SK-N-SH treated with all-trans-retinoic acid at 6 μM for 48 hours (cell line): ENCODE results near the gene TASP1.

Source experiments
- ATAC-seq: fragments of 200-7000 bp; cut with Tn5 transposase; 3 replicates; pipeline ENCODE4 v1.9.1; 2020; ENCODE audit warnings: mild to moderate bottlenecking, moderate library complexity
- ARNTL ChIP-seq: fragments of 450-650 bp; formaldehyde crosslinking; IDR thresholded peaks from 2 replicates; pipeline ENCODE4 v1.5.0; 2020; ENCODE audit warnings: low read depth, mild to moderate bottlenecking, moderate library complexity, borderline replicate concordance
- BACH2 ChIP-seq: fragments of 250-450 bp; sonication (Bioruptor Pico); IDR thresholded peaks from 2 replicates; pipeline ENCODE4 v1.9.0; 2021; ENCODE audit warnings: mild to moderate bottlenecking, borderline replicate concordance
- CREB5 ChIP-seq: fragments of 250-450 bp; sonication (Bioruptor Pico); IDR thresholded peaks from 2 replicates; pipeline ENCODE4 v1.5.1; 2020; ENCODE audit warnings: low read depth, mild to moderate bottlenecking, moderate library complexity
- CSDC2 ChIP-seq: fragments of 250-450 bp; sonication (Bioruptor Pico); IDR thresholded peaks from 2 replicates; pipeline ENCODE4 v1.5.0; 2020; ENCODE audit warnings: mild to moderate bottlenecking, moderate library complexity
- CSRNP3 ChIP-seq: fragments of 250-450 bp; sonication (Bioruptor Pico); IDR thresholded peaks from 2 replicates; pipeline ENCODE4 v1.5.1; 2021; ENCODE audit warnings: mild to moderate bottlenecking, moderate library complexity
- ESRRG ChIP-seq: fragments of 250-450 bp; sonication (Bioruptor Pico); IDR thresholded peaks from 2 replicates; pipeline ENCODE4 v1.6.1; 2021; ENCODE audit warnings: mild to moderate bottlenecking
- GLIS3 ChIP-seq: fragments of 250-450 bp; sonication (Bioruptor Pico); IDR thresholded peaks from 2 replicates; pipeline ENCODE4 v1.5.0; 2020; ENCODE audit warnings: mild to moderate bottlenecking, moderate library complexity
- ISL1 ChIP-seq: fragments of 250-450 bp; sonication (Bioruptor Pico); IDR thresholded peaks from 2 replicates; pipeline ENCODE4 v2.1.2; 2022; ENCODE audit warnings: mild to moderate bottlenecking, moderate library complexity
- OSR1 ChIP-seq: fragments of 250-450 bp; sonication (Bioruptor Pico); IDR thresholded peaks from 2 replicates; pipeline ENCODE4 v1.8.0; 2022; ENCODE audit warnings: moderate library complexity, mild to moderate bottlenecking, inconsistent platforms
- PATZ1 ChIP-seq: fragments of 250-450 bp; sonication (Bioruptor Pico); IDR thresholded peaks from 2 replicates; pipeline ENCODE4 v1.8.0; 2020; ENCODE audit warnings: mild to moderate bottlenecking, moderate library complexity, borderline replicate concordance
- POU6F1 ChIP-seq: fragments of 250-450 bp; sonication (Bioruptor Pico); IDR thresholded peaks from 2 replicates; pipeline ENCODE4 v1.8.0; 2021; ENCODE audit warnings: low read depth, mild to moderate bottlenecking, moderate library complexity, borderline replicate concordance
- PPARA ChIP-seq: fragments of 250-450 bp; sonication (Bioruptor Pico); IDR thresholded peaks from 2 replicates; pipeline ENCODE4 v1.5.0; 2020; ENCODE audit warnings: mild to moderate bottlenecking, borderline replicate concordance
- RARB ChIP-seq: fragments of 250-450 bp; sonication (Bioruptor Pico); IDR thresholded peaks from 2 replicates; pipeline ENCODE4 v1.8.0; 2021; ENCODE audit warnings: mild to moderate bottlenecking, moderate library complexity
- SNAI2 ChIP-seq: fragments of 250-450 bp; sonication (Bioruptor Pico); IDR thresholded peaks from 2 replicates; pipeline ENCODE4 v1.5.0; 2020; ENCODE audit warnings: mild to moderate bottlenecking, moderate library complexity
- TCF4 ChIP-seq: fragments of 250-450 bp; sonication (Bioruptor Pico); IDR thresholded peaks from 2 replicates; pipeline ENCODE4 v1.8.0; 2021; ENCODE audit warnings: mild to moderate bottlenecking, moderate library complexity, borderline replicate concordance
- ZC3H10 ChIP-seq: fragments of 250-450 bp; sonication (Bioruptor Pico); IDR thresholded peaks from 2 replicates; pipeline ENCODE4 v1.5.1; 2021; ENCODE audit warnings: mild to moderate bottlenecking, moderate library complexity
- ZFP3 ChIP-seq: fragments of 250-450 bp; sonication (Bioruptor Pico); IDR thresholded peaks from 2 replicates; pipeline ENCODE4 v1.5.0; 2020; ENCODE audit warnings: mild to moderate bottlenecking, moderate library complexity
- ZFP30 ChIP-seq: fragments of 450-650 bp; formaldehyde crosslinking; IDR thresholded peaks from 2 replicates; pipeline ENCODE4 v1.5.0; 2022; ENCODE audit warnings: mild to moderate bottlenecking, moderate library complexity
- ZNF565 ChIP-seq: fragments of 450-650 bp; formaldehyde crosslinking; conservative IDR thresholded peaks from 2 replicates; pipeline ENCODE4 v1.5.0; 2020; ENCODE audit warnings: low read depth, mild to moderate bottlenecking, moderate library complexity
- ZNF70 ChIP-seq: fragments of 450-650 bp; formaldehyde crosslinking; IDR thresholded peaks from 2 replicates; pipeline ENCODE4 v1.5.0; 2020; ENCODE audit warnings: mild to moderate bottlenecking, moderate library complexity
- ZNF8 ChIP-seq: fragments of 450-650 bp; formaldehyde crosslinking; IDR thresholded peaks from 2 replicates; pipeline ENCODE4 v1.5.0; 2020; ENCODE audit warnings: mild to moderate bottlenecking, moderate library complexity

TASP1 gene

GRCh38 chr20:13396826-13397225 is 241.9 kb downstream of the TASP1 start:
- ATAC-seq = peak; percentile 22; the same call in 2 of the 3 replicates
- TF ChIP-seq ZFP3 (CRISPR knock-in tag) (no peak), GLIS3 (CRISPR knock-in tag) (no peak), POU6F1 (CRISPR knock-in tag) (no peak), OSR1 (CRISPR knock-in tag) (no peak), PATZ1 (CRISPR knock-in tag) (no peak), CSDC2 (no peak), ZNF8 (no peak), TCF4 (CRISPR knock-in tag) (no peak), CSRNP3 (CRISPR knock-in tag) (no peak), SNAI2 (CRISPR knock-in tag) (no peak), ARNTL (CRISPR knock-in tag) (no peak), RARB (CRISPR knock-in tag) (no peak), ESRRG (CRISPR knock-in tag) (no peak), ISL1 (no peak), ZC3H10 (no peak), ZFP30 (CRISPR knock-in tag) (no peak), ZNF565 (CRISPR knock-in tag) (no peak), CREB5 (no peak), PPARA (CRISPR knock-in tag) (no peak), ZNF70 (CRISPR knock-in tag) (no peak)

GRCh38 chr20:13396022-13396421 is 242.7 kb downstream of the TASP1 start:
- TF ChIP-seq ZNF8 (no peak), GLIS3 (CRISPR knock-in tag) (no peak), ARNTL (CRISPR knock-in tag) (no peak), ZC3H10 (peak; percentile 16; the same call in 1 of the 2 replicates)
- peak; percentile 83 for ATAC-seq

- no peak for TF ChIP-seq CSRNP3 (CRISPR knock-in tag)
- no peak for TF ChIP-seq ISL1
- no peak for TF ChIP-seq GLIS3 (CRISPR knock-in tag)
- TF ChIP-seq ARNTL (CRISPR knock-in tag) = no peak
These were observed 243.5 kb downstream of the TASP1 start for GRCh38 chr20:13395232-13395631.

GRCh38 chr20:13392391-13392790 is 246.3 kb downstream of the TASP1 start:
- ATAC-seq = no peak
- TF ChIP-seq ZNF70 (CRISPR knock-in tag) (no peak), BACH2 (CRISPR knock-in tag) (no peak), ZFP30 (CRISPR knock-in tag) (no peak), ISL1 (no peak), POU6F1 (CRISPR knock-in tag) (no peak), SNAI2 (CRISPR knock-in tag) (no peak), ZFP3 (CRISPR knock-in tag) (no peak), CSRNP3 (CRISPR knock-in tag) (no peak), OSR1 (CRISPR knock-in tag) (no peak), TCF4 (CRISPR knock-in tag) (no peak), ZNF8 (no peak), RARB (CRISPR knock-in tag) (no peak), PPARA (CRISPR knock-in tag) (no peak)

More at GRCh38 chr20:13395232-13395631, 243.5 kb downstream of the TASP1 start:
- ATAC-seq = no peak
